VCaP (cell line): ENCODE data around the gene GIPC1.
A peak's percentile ranks its signal among the peaks of the same experiment; 100 is the strongest.

Source experiments
- H3K27ac ChIP-seq: fragments of 450-650 bp; 2 replicates; pipeline ENCODE4 v1.5.1; 2017
- CTCF ChIP-seq: fragments of 450-650 bp; conservative IDR thresholded peaks from 2 replicates; pipeline ENCODE4 v1.5.1; 2017; ENCODE audit warnings: mild to moderate bottlenecking, moderate library complexity

The GIPC1 gene

GRCh38 chr19:14536926-14537692 lies 41.2 kb upstream of the GIPC1 start:
- H3K27ac ChIP-seq: peak overlapping the region; percentile 52
- no peak for TF ChIP-seq CTCF

GRCh38 chr19:14533450-14533849 lies 37.5 kb upstream of the GIPC1 start:
- no peak for TF ChIP-seq CTCF
- H3K27ac ChIP-seq: no peak overlapping the region

- H3K27ac ChIP-seq: peak overlapping the region; percentile 88
- TF ChIP-seq CTCF: no peak
Observed at GRCh38 chr19:14530506-14530905, 34.6 kb upstream of the GIPC1 start.

GRCh38 chr19:14530005-14530348 lies 34.0 kb upstream of the GIPC1 start:
- TF ChIP-seq CTCF: no peak

GRCh38 chr19:14529254-14530004 lies 33.5 kb upstream of the GIPC1 start, which contains the start of gene TECR:
Gene TECR, plus strand, starts transcription at chr19:14529594. Its CDS starts 103 bp downstream, at chr19:14529697.
- H3K27ac ChIP-seq: peak within 1 kb of the TSS; percentile 88
- no peak for TF ChIP-seq CTCF

More at GRCh38 chr19:14530005-14530348, 34.0 kb upstream of the GIPC1 start:
- H3K27ac ChIP-seq: peak overlapping the region; percentile 88

- peak overlapping the region; percentile 88; the same call in 1 of the 2 replicates for H3K27ac ChIP-seq
- no peak for TF ChIP-seq CTCF
Observed at GRCh38 chr19:14528419-14529253, 32.7 kb upstream of the GIPC1 start.

- no peak overlapping the region for H3K27ac ChIP-seq
- TF ChIP-seq CTCF: no peak
Observed at GRCh38 chr19:14526423-14526822, 30.5 kb upstream of the GIPC1 start.
